ENCODE results near the gene ITM2B.

The ITM2B gene

GRCh38 chr13:48302871-48303358 is 69.9 kb downstream of the ITM2B start:
- H3K27me3 ChIP-seq (ENCODE audit: low read length), result no peaks in the 10 kb centered on the region
- H3K27ac ChIP-seq (ENCODE audit: low read depth, low read length), result peak overlapping the region; percentile 94
- H4K20me1 ChIP-seq (ENCODE audit: low read depth, low read length), result peaks cover 16% of the 10 kb centered on the region; the same call in 1 of the 2 replicates
- peaks cover 42% of the 10 kb centered on the region for H3K79me2 ChIP-seq (ENCODE audit: insufficient read depth, low read length)
- peaks cover 24% of the 10 kb centered on the region; the same call in 1 of the 2 replicates for H3F3A ChIP-seq (ENCODE audit: insufficient read depth)
- peak overlapping the region; percentile 100 for H3K4me2 ChIP-seq (ENCODE audit: low read depth, low read length, poor library complexity, severe bottlenecking)
- no peak for TF ChIP-seq CTCF (IDR thresholded peaks at IDR 0.05; ENCODE audit: insufficient read depth, low read length, poor library complexity, severe bottlenecking)
- TF ChIP-seq EZH2phosphoT487 (conservative IDR thresholded peaks at IDR 0.05; ENCODE audit: low read length), result no peak
- peak overlapping the region; percentile 85 for H3K9ac ChIP-seq (ENCODE audit: low read length)
- H3K4me3 ChIP-seq (ENCODE audit: insufficient read depth, low read length, poor library complexity, severe bottlenecking), result peak overlapping the region; percentile 76
- no peaks in the 10 kb centered on the region for H3K9me2 ChIP-seq (replicated peaks; ENCODE audit: insufficient read depth, low read length)
- peaks cover 15% of the 10 kb centered on the region; the same call in 1 of the 2 replicates for H3K36me3 ChIP-seq (ENCODE audit: low read length)
- H2AFZ ChIP-seq (ENCODE audit: low read depth, low read length, severe bottlenecking), result peak overlapping the region; percentile 76
- H3K9me3 ChIP-seq (ENCODE audit: insufficient read depth, low read length), result no peaks in the 10 kb centered on the region

GRCh38 chr13:48303359-48304142 is 70.5 kb downstream of the ITM2B start, which contains the start of gene RB1:
Gene RB1, plus strand, starts transcription at chr13:48303751. Its CDS starts 162 bp downstream, at chr13:48303913.
- Histone ChIP-seq H3K27me3 (ENCODE audit: low read length) (no peaks in the 10 kb centered on the region), H3K79me2 (ENCODE audit: insufficient read depth, low read length) (peaks cover 46% of the 10 kb centered on the region), H3F3A (ENCODE audit: insufficient read depth) (peaks cover 24% of the 10 kb centered on the region; the same call in 1 of the 2 replicates), H3K9ac (ENCODE audit: low read length) (peak within 1 kb of the TSS; percentile 85), H2AFZ (ENCODE audit: low read depth, low read length, severe bottlenecking) (peak within 1 kb of the TSS; percentile 76), H3K9me2 (replicated peaks; ENCODE audit: insufficient read depth, low read length) (no peaks in the 10 kb centered on the region), H3K27ac (ENCODE audit: low read depth, low read length) (peak within 1 kb of the TSS; percentile 94), H3K9me3 (ENCODE audit: insufficient read depth, low read length) (no peaks in the 10 kb centered on the region), H3K4me2 (ENCODE audit: low read depth, low read length, poor library complexity, severe bottlenecking) (peak within 1 kb of the TSS; percentile 100), H3K4me3 (ENCODE audit: insufficient read depth, low read length, poor library complexity, severe bottlenecking) (peak within 1 kb of the TSS; percentile 76), H4K20me1 (ENCODE audit: low read depth, low read length) (peaks cover 16% of the 10 kb centered on the region; the same call in 1 of the 2 replicates), H3K36me3 (ENCODE audit: low read length) (peaks cover 17% of the 10 kb centered on the region; the same call in 1 of the 2 replicates)
- TF ChIP-seq CTCF (IDR thresholded peaks at IDR 0.05; ENCODE audit: insufficient read depth, low read length, poor library complexity, severe bottlenecking), result no peak
- TF ChIP-seq EZH2phosphoT487 (conservative IDR thresholded peaks at IDR 0.05; ENCODE audit: low read length), result no peak

- Histone ChIP-seq H4K20me1 (ENCODE audit: low read depth, low read length) (peaks cover 20% of the 10 kb centered on the region), H3K36me3 (ENCODE audit: low read length) (peaks cover 24% of the 10 kb centered on the region; the same call in 1 of the 2 replicates), H2AFZ (ENCODE audit: low read depth, low read length, severe bottlenecking) (peak overlapping the region; percentile 76), H3K9ac (ENCODE audit: low read length) (peak overlapping the region; percentile 85), H3K27me3 (ENCODE audit: low read length) (no peaks in the 10 kb centered on the region), H3K4me3 (ENCODE audit: insufficient read depth, low read length, poor library complexity, severe bottlenecking) (peak overlapping the region; percentile 76), H3F3A (ENCODE audit: insufficient read depth) (peaks cover 24% of the 10 kb centered on the region; the same call in 1 of the 2 replicates), H3K9me3 (ENCODE audit: insufficient read depth, low read length) (no peaks in the 10 kb centered on the region), H3K27ac (ENCODE audit: low read depth, low read length) (peak overlapping the region; percentile 94), H3K79me2 (ENCODE audit: insufficient read depth, low read length) (peaks cover 54% of the 10 kb centered on the region), H3K4me2 (ENCODE audit: low read depth, low read length, poor library complexity, severe bottlenecking) (peak overlapping the region; percentile 100), H3K9me2 (replicated peaks; ENCODE audit: insufficient read depth, low read length) (no peaks in the 10 kb centered on the region)
- TF ChIP-seq EZH2phosphoT487 (conservative IDR thresholded peaks at IDR 0.05; ENCODE audit: low read length), result no peak
- no peak for TF ChIP-seq CTCF (IDR thresholded peaks at IDR 0.05; ENCODE audit: insufficient read depth, low read length, poor library complexity, severe bottlenecking)
Observed at GRCh38 chr13:48304143-48304876, 71.3 kb downstream of the ITM2B start.

Measured in SU-DHL-6 (cell line).